HEK293 (cell line): ENCODE results near the gene ZBED5.
A peak's percentile ranks its signal among the peaks of the same experiment; 100 is the strongest.

Experiments used
- CTCF ChIA-PET: fragments of 350-600 bp; formaldehyde crosslinking; extraction: SDS; loops from one replicate; lab custom pipeline; 2021; ENCODE audit warnings: antibody characterized with exemption; lab: Yijun Ruan, JAX
- POLR2A ChIA-PET: fragments of 300-600 bp; formaldehyde crosslinking; extraction: SDS; loops from one replicate; lab custom pipeline; 2020; ENCODE audit warnings: antibody characterized with exemption, inconsistent platforms; lab: Yijun Ruan, JAX
- H3K27ac ChIP-seq: fragments of 200-500 bp; sonication (Bioruptor generic); 2 replicates; pipeline ENCODE4 v1.5.1; 2014; ENCODE audit warnings: low read depth, low read length, control low read depth, inconsistent platforms; ENCODE audit errors: extremely low read depth
- H3K36me3 ChIP-seq, 2 experiments: fragments of 200-500 bp in 1 of 2; sonication (Bioruptor generic) in 1 of 2; 1 replicate in 1 of 2; 2 replicates in 1 of 2; pipeline ENCODE4 v1.5.1; 2014 to 2017; ENCODE audit warnings: inconsistent platforms in 2 of 2, low read length in 2 of 2; ENCODE audit not compliant: control insufficient read depth in 2 of 2, insufficient read depth in 1 of 2
- H3K4me1 ChIP-seq: fragments of 200-500 bp; sonication (Bioruptor generic); 2 replicates; pipeline ENCODE4 v1.5.1; 2014; ENCODE audit warnings: mild to moderate bottlenecking, low read length, inconsistent platforms; ENCODE audit not compliant: control insufficient read depth, insufficient read depth
- H3K4me3 ChIP-seq: 2 replicates; pipeline ENCODE4 v1.5.1; 2011; ENCODE audit warnings: low read depth, mild to moderate bottlenecking, control low read depth, low read length, moderate library complexity
- H3K9me3 ChIP-seq: fragments of 200-500 bp; sonication (Bioruptor generic); 2 replicates; pipeline ENCODE4 v1.5.1; 2014; ENCODE audit warnings: low read depth, low read length, inconsistent platforms; ENCODE audit not compliant: control insufficient read depth, insufficient read depth
- IKZF3 ChIP-seq: fragments of 450-650 bp; IDR thresholded peaks from 2 replicates; pipeline ENCODE4 v1.5.0; 2018; ENCODE audit warnings: missing biosample characterization, mild to moderate bottlenecking, missing genetic modification characterization, moderate library complexity
- KLF1 ChIP-seq: fragments of 450-650 bp; formaldehyde crosslinking; IDR thresholded peaks from 2 replicates; pipeline ENCODE4 v1.5.1; 2016; ENCODE audit warnings: missing biosample characterization, missing genetic modification characterization
- KLF10 ChIP-seq: fragments of 450-650 bp; IDR thresholded peaks from 2 replicates; pipeline ENCODE4 v1.5.1; 2018; ENCODE audit warnings: missing biosample characterization, mild to moderate bottlenecking, missing genetic modification characterization
- SCRT1 ChIP-seq: fragments of 450-650 bp; formaldehyde crosslinking; IDR thresholded peaks from 2 replicates; pipeline ENCODE4 v1.5.1; 2016; ENCODE audit warnings: missing biosample characterization, missing genetic modification characterization, borderline replicate concordance
- TRIM28 ChIP-seq: IDR thresholded peaks from 2 replicates; pipeline ENCODE4 v1.6.1; 2011; ENCODE audit warnings: low read length, control low read depth, borderline replicate concordance
- WT1 ChIP-seq: fragments of 450-650 bp; formaldehyde crosslinking; IDR thresholded peaks from 2 replicates; pipeline ENCODE4 v1.5.1; 2016; ENCODE audit warnings: missing biosample characterization, missing genetic modification characterization
- ZFP37 ChIP-seq: fragments of 450-650 bp; formaldehyde crosslinking; IDR thresholded peaks from 2 replicates; pipeline ENCODE4 v1.5.1; 2016; ENCODE audit warnings: missing biosample characterization, missing genetic modification characterization
- ZFP69B ChIP-seq: fragments of 450-650 bp; formaldehyde crosslinking; IDR thresholded peaks from 2 replicates; pipeline ENCODE4 v1.5.1; 2016; ENCODE audit warnings: missing biosample characterization, missing genetic modification characterization
- ZNF114 ChIP-seq: fragments of 450-650 bp; formaldehyde crosslinking; IDR thresholded peaks from 2 replicates; pipeline ENCODE4 v1.5.0; 2017; ENCODE audit warnings: missing biosample characterization, missing genetic modification characterization
- ZNF121 ChIP-seq: fragments of 450-650 bp; formaldehyde crosslinking; IDR thresholded peaks from 2 replicates; pipeline ENCODE4 v1.5.1; 2016; ENCODE audit warnings: missing biosample characterization, missing genetic modification characterization
- ZNF155 ChIP-seq: fragments of 450-650 bp; formaldehyde crosslinking; IDR thresholded peaks from 2 replicates; pipeline ENCODE4 v1.5.1; 2016; ENCODE audit warnings: missing biosample characterization, missing genetic modification characterization
- ZNF157 ChIP-seq: fragments of 450-650 bp; formaldehyde crosslinking; IDR thresholded peaks from 2 replicates; pipeline ENCODE4 v1.5.1; 2016; ENCODE audit warnings: missing biosample characterization, missing genetic modification characterization
- ZNF174 ChIP-seq: fragments of 450-650 bp; formaldehyde crosslinking; IDR thresholded peaks from 2 replicates; pipeline ENCODE4 v1.5.0; 2017; ENCODE audit warnings: missing biosample characterization, mild to moderate bottlenecking, missing genetic modification characterization
- ZNF248 ChIP-seq: fragments of 450-650 bp; formaldehyde crosslinking; IDR thresholded peaks from 2 replicates; pipeline ENCODE4 v1.5.1; 2017; ENCODE audit warnings: missing biosample characterization, missing genetic modification characterization
- ZNF394 ChIP-seq: fragments of 450-650 bp; formaldehyde crosslinking; IDR thresholded peaks from 2 replicates; pipeline ENCODE4 v1.5.1; 2016; ENCODE audit warnings: missing biosample characterization, missing genetic modification characterization, mild to moderate bottlenecking, moderate library complexity, borderline replicate concordance
- TF ChIP-seq, protein P1 (sequence below): fragments of 450-650 bp; formaldehyde crosslinking; IDR thresholded peaks from 2 replicates; pipeline ENCODE4 v1.5.1; 2016; ENCODE audit warnings: missing biosample characterization, missing genetic modification characterization
- TF ChIP-seq, protein P2 (sequence below): fragments of 450-650 bp; formaldehyde crosslinking; IDR thresholded peaks from 2 replicates; pipeline ENCODE4 v1.5.1; 2017; ENCODE audit warnings: missing biosample characterization, missing genetic modification characterization
- TF ChIP-seq, protein P3 (sequence below): fragments of 450-650 bp; formaldehyde crosslinking; IDR thresholded peaks from 2 replicates; pipeline ENCODE4 v1.5.1; 2016; ENCODE audit warnings: missing biosample characterization, missing genetic modification characterization
- TF ChIP-seq, protein P4 (sequence below): fragments of 450-650 bp; formaldehyde crosslinking; IDR thresholded peaks from 2 replicates; pipeline ENCODE4 v1.5.1; 2016; ENCODE audit warnings: missing biosample characterization, missing genetic modification characterization
- TF ChIP-seq, protein P5 (sequence below): fragments of 450-650 bp; formaldehyde crosslinking; IDR thresholded peaks from 2 replicates; pipeline ENCODE4 v1.5.1; 2017; ENCODE audit warnings: missing biosample characterization, mild to moderate bottlenecking, missing genetic modification characterization, moderate library complexity
- TF ChIP-seq, protein P6 (sequence below): fragments of 450-650 bp; formaldehyde crosslinking; IDR thresholded peaks from 2 replicates; pipeline ENCODE4 v1.5.1; 2016; ENCODE audit warnings: missing biosample characterization, missing genetic modification characterization, borderline replicate concordance

The ZBED5 gene

GRCh38 chr11:10809373-10810160, 48.3 kb downstream of the ZBED5 start (continued):
- TF ChIP-seq SCRT1 (tag by site-specific recombination): no peak
- TF ChIP-seq ZFP37 (tag by site-specific recombination): peak; percentile 59; the same call in 1 of the 2 replicates
- TF ChIP-seq ZNF114 (tag by site-specific recombination): no peak
- TF ChIP-seq, protein P1, sequence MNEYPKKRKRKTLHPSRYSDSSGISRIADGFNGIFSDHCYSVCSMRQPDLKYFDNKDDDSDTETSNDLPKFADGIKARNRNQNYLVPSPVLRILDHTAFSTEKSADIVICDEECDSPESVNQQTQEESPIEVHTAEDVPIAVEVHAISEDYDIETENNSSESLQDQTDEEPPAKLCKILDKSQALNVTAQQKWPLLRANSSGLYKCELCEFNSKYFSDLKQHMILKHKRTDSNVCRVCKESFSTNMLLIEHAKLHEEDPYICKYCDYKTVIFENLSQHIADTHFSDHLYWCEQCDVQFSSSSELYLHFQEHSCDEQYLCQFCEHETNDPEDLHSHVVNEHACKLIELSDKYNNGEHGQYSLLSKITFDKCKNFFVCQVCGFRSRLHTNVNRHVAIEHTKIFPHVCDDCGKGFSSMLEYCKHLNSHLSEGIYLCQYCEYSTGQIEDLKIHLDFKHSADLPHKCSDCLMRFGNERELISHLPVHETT: no peak
- no peak for TF ChIP-seq ZNF174 (tag by site-specific recombination)
- TF ChIP-seq ZNF121 (tag by site-specific recombination): 0 out of 2 replicates have a peak, but pooled peaks have one; percentile 20
- TF ChIP-seq WT1 (tag by site-specific recombination): no peak
- TF ChIP-seq KLF10: no peak
- no peak for TF ChIP-seq ZNF394 (tag by site-specific recombination)
- TF ChIP-seq, protein P2, sequence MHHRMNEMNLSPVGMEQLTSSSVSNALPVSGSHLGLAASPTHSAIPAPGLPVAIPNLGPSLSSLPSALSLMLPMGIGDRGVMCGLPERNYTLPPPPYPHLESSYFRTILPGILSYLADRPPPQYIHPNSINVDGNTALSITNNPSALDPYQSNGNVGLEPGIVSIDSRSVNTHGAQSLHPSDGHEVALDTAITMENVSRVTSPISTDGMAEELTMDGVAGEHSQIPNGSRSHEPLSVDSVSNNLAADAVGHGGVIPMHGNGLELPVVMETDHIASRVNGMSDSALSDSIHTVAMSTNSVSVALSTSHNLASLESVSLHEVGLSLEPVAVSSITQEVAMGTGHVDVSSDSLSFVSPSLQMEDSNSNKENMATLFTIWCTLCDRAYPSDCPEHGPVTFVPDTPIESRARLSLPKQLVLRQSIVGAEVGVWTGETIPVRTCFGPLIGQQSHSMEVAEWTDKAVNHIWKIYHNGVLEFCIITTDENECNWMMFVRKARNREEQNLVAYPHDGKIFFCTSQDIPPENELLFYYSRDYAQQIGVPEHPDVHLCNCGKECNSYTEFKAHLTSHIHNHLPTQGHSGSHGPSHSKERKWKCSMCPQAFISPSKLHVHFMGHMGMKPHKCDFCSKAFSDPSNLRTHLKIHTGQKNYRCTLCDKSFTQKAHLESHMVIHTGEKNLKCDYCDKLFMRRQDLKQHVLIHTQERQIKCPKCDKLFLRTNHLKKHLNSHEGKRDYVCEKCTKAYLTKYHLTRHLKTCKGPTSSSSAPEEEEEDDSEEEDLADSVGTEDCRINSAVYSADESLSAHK (tag by site-specific recombination): no peak
- peak; percentile 49; the same call in 1 of the 2 replicates for TF ChIP-seq ZFP69B (tag by site-specific recombination)
- TF ChIP-seq ZNF248 (tag by site-specific recombination): no peak
- peak; percentile 63; the same call in 1 of the 2 replicates for TF ChIP-seq IKZF3 (tag by site-specific recombination)

GRCh38 chr11:10808553-10809372, 49.1 kb downstream of the ZBED5 start, which contains the start of gene EIF4G2:
Gene EIF4G2, minus strand, starts transcription at chr11:10808926.
- Histone ChIP-seq H3K4me1 (no peaks in the 10 kb centered on the region), H3K9me3 (no peaks in the 10 kb centered on the region), H3K36me3 (peaks cover 2 to 40% of the 10 kb centered on the region in 2 experiments), H3K27ac (peak within 1 kb of the TSS; percentile 90), H3K4me3 (peak within 1 kb of the TSS; percentile 99)
- ChIA-PET CTCF (interaction anchor here (0.6 to 1.2 kb wide), 8 partner anchors 13 to 126 kb away, joined by 3 to 5 read pairs (median 4); no protein-coding TSS in a partner anchor), POLR2A (interaction anchor here (0.6 to 3.6 kb wide), 74 partner anchors 10 to 1718 kb away, joined by 3 to 194 read pairs (median 6); partner anchors contain the start of genes ADM, CTR9, GALNT18 and RNF141)
- TF ChIP-seq, protein P3, sequence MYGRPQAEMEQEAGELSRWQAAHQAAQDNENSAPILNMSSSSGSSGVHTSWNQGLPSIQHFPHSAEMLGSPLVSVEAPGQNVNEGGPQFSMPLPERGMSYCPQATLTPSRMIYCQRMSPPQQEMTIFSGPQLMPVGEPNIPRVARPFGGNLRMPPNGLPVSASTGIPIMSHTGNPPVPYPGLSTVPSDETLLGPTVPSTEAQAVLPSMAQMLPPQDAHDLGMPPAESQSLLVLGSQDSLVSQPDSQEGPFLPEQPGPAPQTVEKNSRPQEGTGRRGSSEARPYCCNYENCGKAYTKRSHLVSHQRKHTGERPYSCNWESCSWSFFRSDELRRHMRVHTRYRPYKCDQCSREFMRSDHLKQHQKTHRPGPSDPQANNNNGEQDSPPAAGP (tag by site-specific recombination): peak; percentile 81; the same call in 1 of the 2 replicates
- TF ChIP-seq, protein P4, sequence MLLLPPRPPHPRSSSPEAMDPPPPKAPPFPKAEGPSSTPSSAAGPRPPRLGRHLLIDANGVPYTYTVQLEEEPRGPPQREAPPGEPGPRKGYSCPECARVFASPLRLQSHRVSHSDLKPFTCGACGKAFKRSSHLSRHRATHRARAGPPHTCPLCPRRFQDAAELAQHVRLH (tag by site-specific recombination): 0 out of 2 replicates have a peak, but pooled peaks have one; percentile 12
- TF ChIP-seq ZNF157 (no peak), ZNF155 (tag by site-specific recombination) (no peak), ZNF121 (tag by site-specific recombination) (no peak), TRIM28 (peak; percentile 87), ZNF248 (tag by site-specific recombination) (no peak), KLF1 (tag by site-specific recombination) (peak; percentile 47; the same call in 1 of the 2 replicates)
- TF ChIP-seq, protein P5, sequence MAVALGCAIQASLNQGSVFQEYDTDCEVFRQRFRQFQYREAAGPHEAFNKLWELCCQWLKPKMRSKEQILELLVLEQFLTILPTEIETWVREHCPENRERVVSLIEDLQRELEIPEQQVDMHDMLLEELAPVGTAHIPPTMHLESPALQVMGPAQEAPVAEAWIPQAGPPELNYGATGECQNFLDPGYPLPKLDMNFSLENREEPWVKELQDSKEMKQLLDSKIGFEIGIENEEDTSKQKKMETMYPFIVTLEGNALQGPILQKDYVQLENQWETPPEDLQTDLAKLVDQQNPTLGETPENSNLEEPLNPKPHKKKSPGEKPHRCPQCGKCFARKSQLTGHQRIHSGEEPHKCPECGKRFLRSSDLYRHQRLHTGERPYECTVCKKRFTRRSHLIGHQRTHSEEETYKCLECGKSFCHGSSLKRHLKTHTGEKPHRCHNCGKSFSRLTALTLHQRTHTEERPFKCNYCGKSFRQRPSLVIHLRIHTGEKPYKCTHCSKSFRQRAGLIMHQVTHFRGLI (tag by site-specific recombination): no peak
- TF ChIP-seq, protein P6, sequence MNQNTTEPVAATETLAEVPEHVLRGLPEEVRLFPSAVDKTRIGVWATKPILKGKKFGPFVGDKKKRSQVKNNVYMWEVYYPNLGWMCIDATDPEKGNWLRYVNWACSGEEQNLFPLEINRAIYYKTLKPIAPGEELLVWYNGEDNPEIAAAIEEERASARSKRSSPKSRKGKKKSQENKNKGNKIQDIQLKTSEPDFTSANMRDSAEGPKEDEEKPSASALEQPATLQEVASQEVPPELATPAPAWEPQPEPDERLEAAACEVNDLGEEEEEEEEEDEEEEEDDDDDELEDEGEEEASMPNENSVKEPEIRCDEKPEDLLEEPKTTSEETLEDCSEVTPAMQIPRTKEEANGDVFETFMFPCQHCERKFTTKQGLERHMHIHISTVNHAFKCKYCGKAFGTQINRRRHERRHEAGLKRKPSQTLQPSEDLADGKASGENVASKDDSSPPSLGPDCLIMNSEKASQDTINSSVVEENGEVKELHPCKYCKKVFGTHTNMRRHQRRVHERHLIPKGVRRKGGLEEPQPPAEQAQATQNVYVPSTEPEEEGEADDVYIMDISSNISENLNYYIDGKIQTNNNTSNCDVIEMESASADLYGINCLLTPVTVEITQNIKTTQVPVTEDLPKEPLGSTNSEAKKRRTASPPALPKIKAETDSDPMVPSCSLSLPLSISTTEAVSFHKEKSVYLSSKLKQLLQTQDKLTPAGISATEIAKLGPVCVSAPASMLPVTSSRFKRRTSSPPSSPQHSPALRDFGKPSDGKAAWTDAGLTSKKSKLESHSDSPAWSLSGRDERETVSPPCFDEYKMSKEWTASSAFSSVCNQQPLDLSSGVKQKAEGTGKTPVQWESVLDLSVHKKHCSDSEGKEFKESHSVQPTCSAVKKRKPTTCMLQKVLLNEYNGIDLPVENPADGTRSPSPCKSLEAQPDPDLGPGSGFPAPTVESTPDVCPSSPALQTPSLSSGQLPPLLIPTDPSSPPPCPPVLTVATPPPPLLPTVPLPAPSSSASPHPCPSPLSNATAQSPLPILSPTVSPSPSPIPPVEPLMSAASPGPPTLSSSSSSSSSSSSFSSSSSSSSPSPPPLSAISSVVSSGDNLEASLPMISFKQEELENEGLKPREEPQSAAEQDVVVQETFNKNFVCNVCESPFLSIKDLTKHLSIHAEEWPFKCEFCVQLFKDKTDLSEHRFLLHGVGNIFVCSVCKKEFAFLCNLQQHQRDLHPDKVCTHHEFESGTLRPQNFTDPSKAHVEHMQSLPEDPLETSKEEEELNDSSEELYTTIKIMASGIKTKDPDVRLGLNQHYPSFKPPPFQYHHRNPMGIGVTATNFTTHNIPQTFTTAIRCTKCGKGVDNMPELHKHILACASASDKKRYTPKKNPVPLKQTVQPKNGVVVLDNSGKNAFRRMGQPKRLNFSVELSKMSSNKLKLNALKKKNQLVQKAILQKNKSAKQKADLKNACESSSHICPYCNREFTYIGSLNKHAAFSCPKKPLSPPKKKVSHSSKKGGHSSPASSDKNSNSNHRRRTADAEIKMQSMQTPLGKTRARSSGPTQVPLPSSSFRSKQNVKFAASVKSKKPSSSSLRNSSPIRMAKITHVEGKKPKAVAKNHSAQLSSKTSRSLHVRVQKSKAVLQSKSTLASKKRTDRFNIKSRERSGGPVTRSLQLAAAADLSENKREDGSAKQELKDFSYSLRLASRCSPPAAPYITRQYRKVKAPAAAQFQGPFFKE (tag by site-specific recombination): no peak
